ACC112 (cell line): ENCODE measurements around the gene FRMD4A.

ENCODE experiments used
- H2AFZ ChIP-seq: fragments of 200-600 bp; sonication (generic); one replicate; pipeline ENCODE4 v1.6.0; 2017; ENCODE audit warnings: antibody characterized with exemption, low read length; ENCODE audit not compliant: unreplicated experiment
- H3K27ac ChIP-seq: fragments of 200-600 bp; sonication (generic); 2 replicates; pipeline ENCODE4 v1.5.1; 2014; ENCODE audit warnings: low read depth, mild to moderate bottlenecking, antibody characterized with exemption, low read length, moderate library complexity
- H3K27me3 ChIP-seq: fragments of 200-600 bp; sonication (generic); 2 replicates; pipeline ENCODE4 v1.6.1; 2014; ENCODE audit warnings: mild to moderate bottlenecking, antibody characterized with exemption, low read length, moderate library complexity, mixed read lengths; ENCODE audit not compliant: insufficient read depth
- H3K36me3 ChIP-seq: fragments of 200-600 bp; sonication (generic); 2 replicates; pipeline ENCODE4 v1.6.1; 2016; ENCODE audit warnings: mild to moderate bottlenecking, antibody characterized with exemption, low read length, moderate library complexity, mixed read lengths; ENCODE audit not compliant: insufficient read depth
- H3K4me1 ChIP-seq: fragments of 200-600 bp; sonication (generic); one replicate; pipeline ENCODE4 v1.6.1; 2016; ENCODE audit warnings: low read length, mixed read lengths; ENCODE audit not compliant: insufficient read depth, unreplicated experiment, control insufficient read depth
- H3K4me3 ChIP-seq: fragments of 200-600 bp; sonication (generic); 2 replicates; pipeline ENCODE4 v1.5.1; 2014; ENCODE audit warnings: mild to moderate bottlenecking, low read depth, low read length
- H3K79me2 ChIP-seq: fragments of 200-600 bp; sonication (generic); one replicate; pipeline ENCODE4 v1.6.0; 2016; ENCODE audit warnings: low read length; ENCODE audit not compliant: control insufficient read depth, unreplicated experiment, insufficient read depth

Gene FRMD4A

GRCh38 chr10:13651969-13652720 lies 678.6 kb downstream of the FRMD4A start:
- Histone ChIP-seq H3K4me1 (no peaks in the 10 kb centered on the region), H3K27ac (no peak overlapping the region), H3K4me3 (no peak overlapping the region), H2AFZ (no peak overlapping the region), H3K36me3 (peaks cover 11% of the 10 kb centered on the region), H3K27me3 (no peaks in the 10 kb centered on the region), H3K79me2 (no peaks in the 10 kb centered on the region)

GRCh38 chr10:13650961-13651360 lies 679.8 kb downstream of the FRMD4A start:
- H3K79me2 ChIP-seq: no peaks in the 10 kb centered on the region
- H3K4me1 ChIP-seq: no peaks in the 10 kb centered on the region
- H3K4me3 ChIP-seq: no peak overlapping the region
- no peak overlapping the region for H2AFZ ChIP-seq
- H3K36me3 ChIP-seq: peaks cover 14% of the 10 kb centered on the region
- H3K27me3 ChIP-seq: no peaks in the 10 kb centered on the region
- no peak overlapping the region for H3K27ac ChIP-seq

- no peaks in the 10 kb centered on the region for H3K27me3 ChIP-seq
- H3K79me2 ChIP-seq: no peaks in the 10 kb centered on the region
- H3K4me3 ChIP-seq: no peak overlapping the region
- peaks cover 18% of the 10 kb centered on the region for H3K36me3 ChIP-seq
- H2AFZ ChIP-seq: no peak overlapping the region
- H3K4me1 ChIP-seq: no peaks in the 10 kb centered on the region
- no peak overlapping the region for H3K27ac ChIP-seq
Measured at GRCh38 chr10:13649844-13650520, 680.7 kb downstream of the FRMD4A start.

GRCh38 chr10:13648425-13648824 lies 682.3 kb downstream of the FRMD4A start:
- H3K4me3 ChIP-seq: no peak overlapping the region
- H3K27ac ChIP-seq: no peak overlapping the region

GRCh38 chr10:13644866-13645265 lies 685.9 kb downstream of the FRMD4A start:
- no peaks in the 10 kb centered on the region for H3K4me1 ChIP-seq
- no peaks in the 10 kb centered on the region for H3K79me2 ChIP-seq
- H2AFZ ChIP-seq: no peak overlapping the region
- no peaks in the 10 kb centered on the region for H3K27me3 ChIP-seq
- H3K27ac ChIP-seq: no peak overlapping the region
- peaks cover 42% of the 10 kb centered on the region for H3K36me3 ChIP-seq
- H3K4me3 ChIP-seq: no peak overlapping the region

More at GRCh38 chr10:13648425-13648824, 682.3 kb downstream of the FRMD4A start:
- no peaks in the 10 kb centered on the region for H3K4me1 ChIP-seq
- H2AFZ ChIP-seq: no peak overlapping the region
- H3K27me3 ChIP-seq: no peaks in the 10 kb centered on the region
- H3K79me2 ChIP-seq: no peaks in the 10 kb centered on the region
- peaks cover 27% of the 10 kb centered on the region for H3K36me3 ChIP-seq

- no peak overlapping the region for H2AFZ ChIP-seq
- no peak overlapping the region for H3K27ac ChIP-seq
- no peaks in the 10 kb centered on the region for H3K79me2 ChIP-seq
- H3K36me3 ChIP-seq: peaks cover 47% of the 10 kb centered on the region
- H3K27me3 ChIP-seq: no peaks in the 10 kb centered on the region
- peaks cover under 1% of the 10 kb centered on the region for H3K4me1 ChIP-seq
- H3K4me3 ChIP-seq: no peak overlapping the region
Measured at GRCh38 chr10:13643016-13643415, 687.7 kb downstream of the FRMD4A start.

- no peaks in the 10 kb centered on the region for H3K27me3 ChIP-seq
- no peak overlapping the region for H3K27ac ChIP-seq
- no peaks in the 10 kb centered on the region for H3K79me2 ChIP-seq
- H2AFZ ChIP-seq: no peak overlapping the region
- peaks cover 47% of the 10 kb centered on the region for H3K36me3 ChIP-seq
- H3K4me3 ChIP-seq: no peak overlapping the region
- peaks cover 8% of the 10 kb centered on the region for H3K4me1 ChIP-seq
Measured at GRCh38 chr10:13642293-13642692, 688.4 kb downstream of the FRMD4A start.

- H3K27ac ChIP-seq: no peak overlapping the region
- H3K4me1 ChIP-seq: peaks cover 16% of the 10 kb centered on the region
- H2AFZ ChIP-seq: no peak overlapping the region
- peaks cover 23% of the 10 kb centered on the region for H3K36me3 ChIP-seq
- H3K79me2 ChIP-seq: no peaks in the 10 kb centered on the region
- H3K4me3 ChIP-seq: no peak overlapping the region
- H3K27me3 ChIP-seq: no peaks in the 10 kb centered on the region
Measured at GRCh38 chr10:13637894-13638293, 692.8 kb downstream of the FRMD4A start.

- no peak overlapping the region for H3K4me3 ChIP-seq
- H3K27ac ChIP-seq: no peak overlapping the region
- H2AFZ ChIP-seq: no peak overlapping the region
- peaks cover 18% of the 10 kb centered on the region for H3K36me3 ChIP-seq
- no peaks in the 10 kb centered on the region for H3K79me2 ChIP-seq
- peaks cover 16% of the 10 kb centered on the region for H3K4me1 ChIP-seq
- H3K27me3 ChIP-seq: no peaks in the 10 kb centered on the region
Measured at GRCh38 chr10:13637303-13637856, 693.3 kb downstream of the FRMD4A start.

GRCh38 chr10:13636776-13637175 lies 693.9 kb downstream of the FRMD4A start:
- no peak overlapping the region for H3K4me3 ChIP-seq
- peaks cover 12% of the 10 kb centered on the region for H3K36me3 ChIP-seq
- peaks cover 16% of the 10 kb centered on the region for H3K4me1 ChIP-seq
- no peak overlapping the region for H3K27ac ChIP-seq
- H3K79me2 ChIP-seq: no peaks in the 10 kb centered on the region
- H2AFZ ChIP-seq: no peak overlapping the region
- H3K27me3 ChIP-seq: no peaks in the 10 kb centered on the region

- no peak overlapping the region for H3K27ac ChIP-seq
- no peaks in the 10 kb centered on the region for H3K27me3 ChIP-seq
- no peaks in the 10 kb centered on the region for H3K79me2 ChIP-seq
- H2AFZ ChIP-seq: no peak overlapping the region
- H3K4me1 ChIP-seq: peaks cover 16% of the 10 kb centered on the region
- H3K4me3 ChIP-seq: no peak overlapping the region
- H3K36me3 ChIP-seq: peaks cover 17% of the 10 kb centered on the region
Measured at GRCh38 chr10:13634207-13634606, 696.5 kb downstream of the FRMD4A start.
